ENCODE measurements around the gene TMEM63C. TPM values are rescaled to one million over a fixed set of nuclear protein-coding genes. Genes with fewer than 3 reads are reported as not detected.

Gene TMEM63C
- total RNA-seq, 2 experiments from 2014 or later = 0.31 to 0.72 TPM

- no peak overlapping the region for H3K27ac Mint-ChIP-seq
- CTCF ChIA-PET = no interaction called here
- H3K36me3 Mint-ChIP-seq (ENCODE audit: low read depth) = no peaks in the 10 kb centered on the region
- no peak for DNase-seq
- H3K4me1 Mint-ChIP-seq (ENCODE audit: low read depth) = peaks cover 4% of the 10 kb centered on the region
- H3K4me3 Mint-ChIP-seq = no peak overlapping the region
- H3K27me3 Mint-ChIP-seq (ENCODE audit: low read depth) = peaks cover 38% of the 10 kb centered on the region
- peaks cover 2% of the 10 kb centered on the region for H3K9me3 Mint-ChIP-seq
- intact Hi-C loops (cut with micrococcal nuclease) = no loop called here
Observed at GRCh38 chr14:77267937-77268699, 86.5 kb downstream of the TMEM63C start.

- H3K4me1 Mint-ChIP-seq (ENCODE audit: low read depth) = peaks cover 4% of the 10 kb centered on the region
- no peaks in the 10 kb centered on the region for H3K36me3 Mint-ChIP-seq (ENCODE audit: low read depth)
- H3K9me3 Mint-ChIP-seq = peaks cover 2% of the 10 kb centered on the region
- DNase-seq = no peak
- H3K27me3 Mint-ChIP-seq (ENCODE audit: low read depth) = peaks cover 36% of the 10 kb centered on the region
- intact Hi-C loops (cut with micrococcal nuclease) = no loop called here
- CTCF ChIA-PET = no interaction called here
- H3K4me3 Mint-ChIP-seq = no peak overlapping the region
- no peak overlapping the region for H3K27ac Mint-ChIP-seq
Observed at GRCh38 chr14:77268989-77269600, 87.5 kb downstream of the TMEM63C start.

GRCh38 chr14:77270361-77271112, 88.9 kb downstream of the TMEM63C start:
- Mint-ChIP-seq H3K4me3 (no peak overlapping the region), H3K36me3 (ENCODE audit: low read depth) (no peaks in the 10 kb centered on the region), H3K27me3 (ENCODE audit: low read depth) (peaks cover 36% of the 10 kb centered on the region), H3K9me3 (peaks cover 2% of the 10 kb centered on the region), H3K27ac (no peak overlapping the region), H3K4me1 (ENCODE audit: low read depth) (peaks cover 4% of the 10 kb centered on the region)
- intact Hi-C loops (cut with micrococcal nuclease) = no loop called here
- CTCF ChIA-PET = no interaction called here
- no peak for DNase-seq

- Mint-ChIP-seq H3K27ac (no peak within 1 kb of the TSS), H3K4me1 (ENCODE audit: low read depth) (peaks cover 4% of the 10 kb centered on the region), H3K4me3 (no peak within 1 kb of the TSS), H3K27me3 (ENCODE audit: low read depth) (peaks cover 36% of the 10 kb centered on the region), H3K36me3 (ENCODE audit: low read depth) (no peaks in the 10 kb centered on the region), H3K9me3 (peaks cover 2% of the 10 kb centered on the region)
- CTCF ChIA-PET = no interaction called here
- intact Hi-C loops (cut with micrococcal nuclease) = no loop called here
- DNase-seq = no peak
Observed at GRCh38 chr14:77271113-77271710, 89.6 kb downstream of the TMEM63C start, which contains the start of gene NGB. Gene NGB (minus strand): TSS chr14:77271206. CDS start chr14:77270937, 269 bp downstream.

GRCh38 chr14:77272261-77272660, 90.7 kb downstream of the TMEM63C start:
- Mint-ChIP-seq H3K9me3 (peaks cover 2% of the 10 kb centered on the region), H3K4me1 (ENCODE audit: low read depth) (peaks cover 4% of the 10 kb centered on the region), H3K27me3 (ENCODE audit: low read depth) (peaks cover 36% of the 10 kb centered on the region), H3K36me3 (ENCODE audit: low read depth) (no peaks in the 10 kb centered on the region), H3K27ac (no peak overlapping the region), H3K4me3 (no peak overlapping the region)
- DNase-seq = no peak
- CTCF ChIA-PET = interaction anchor here (0.6 to 1.9 kb wide), 3 partner anchors 44 to 121 kb away, joined by 3 to 5 read pairs (median 4); no protein-coding TSS in a partner anchor
- intact Hi-C loops (cut with micrococcal nuclease) = no loop called here

- CTCF ChIA-PET = interaction anchor here (1.9 kb wide), 1 partner anchor 122 kb away, joined by 5 read pairs; no protein-coding TSS in a partner anchor
- H3K4me3 Mint-ChIP-seq = no peak overlapping the region
- H3K36me3 Mint-ChIP-seq (ENCODE audit: low read depth) = no peaks in the 10 kb centered on the region
- intact Hi-C loops (cut with micrococcal nuclease) = no loop called here
- H3K27me3 Mint-ChIP-seq (ENCODE audit: low read depth) = peaks cover 26% of the 10 kb centered on the region
- no peak overlapping the region for H3K27ac Mint-ChIP-seq
- H3K4me1 Mint-ChIP-seq (ENCODE audit: low read depth) = peaks cover 4% of the 10 kb centered on the region
- no peak for DNase-seq
- H3K9me3 Mint-ChIP-seq = no peaks in the 10 kb centered on the region
Observed at GRCh38 chr14:77273796-77274195, 92.2 kb downstream of the TMEM63C start.

GRCh38 chr14:77275041-77275580, 93.5 kb downstream of the TMEM63C start:
- CTCF ChIA-PET = interaction anchor here (0.6 to 0.8 kb wide), 2 partner anchors 41 to 275 kb away, joined by 3 to 4 read pairs; no protein-coding TSS in a partner anchor
- intact Hi-C loops (cut with micrococcal nuclease) = no loop called here
- H3K36me3 Mint-ChIP-seq (ENCODE audit: low read depth) = no peaks in the 10 kb centered on the region
- no peak for DNase-seq
- H3K27me3 Mint-ChIP-seq (ENCODE audit: low read depth) = peaks cover 16% of the 10 kb centered on the region
- H3K4me1 Mint-ChIP-seq (ENCODE audit: low read depth) = peaks cover 2% of the 10 kb centered on the region
- no peaks in the 10 kb centered on the region for H3K9me3 Mint-ChIP-seq
- no peak overlapping the region for H3K4me3 Mint-ChIP-seq
- H3K27ac Mint-ChIP-seq = no peak overlapping the region

GRCh38 chr14:77275601-77276017, 94.0 kb downstream of the TMEM63C start:
- CTCF ChIA-PET = interaction anchor here (0.6 to 0.8 kb wide), 2 partner anchors 40 to 275 kb away, joined by 3 to 4 read pairs; no protein-coding TSS in a partner anchor
- no peak for DNase-seq
- Mint-ChIP-seq H3K4me3 (no peak overlapping the region), H3K27me3 (ENCODE audit: low read depth) (peaks cover 14% of the 10 kb centered on the region), H3K36me3 (ENCODE audit: low read depth) (no peaks in the 10 kb centered on the region), H3K9me3 (no peaks in the 10 kb centered on the region), H3K4me1 (ENCODE audit: low read depth) (peaks cover 2% of the 10 kb centered on the region), H3K27ac (no peak overlapping the region)
- intact Hi-C loops (cut with micrococcal nuclease) = no loop called here

- H3K36me3 Mint-ChIP-seq (ENCODE audit: low read depth) = no peaks in the 10 kb centered on the region
- CTCF ChIA-PET = interaction anchor here (0.6 kb wide), 2 partner anchors 83 to 797 kb away, joined by 3 read pairs; no protein-coding TSS in a partner anchor
- H3K4me1 Mint-ChIP-seq (ENCODE audit: low read depth) = peaks cover 2% of the 10 kb centered on the region
- no peak for DNase-seq
- no peak overlapping the region for H3K4me3 Mint-ChIP-seq
- H3K27ac Mint-ChIP-seq = no peak overlapping the region
- no peaks in the 10 kb centered on the region for H3K9me3 Mint-ChIP-seq
- peaks cover 10% of the 10 kb centered on the region for H3K27me3 Mint-ChIP-seq (ENCODE audit: low read depth)
- intact Hi-C loops (cut with micrococcal nuclease) = no loop called here
Observed at GRCh38 chr14:77276295-77276935, 94.8 kb downstream of the TMEM63C start.

GRCh38 chr14:77276959-77277358, 95.4 kb downstream of the TMEM63C start:
- Mint-ChIP-seq H3K27me3 (ENCODE audit: low read depth) (peaks cover 6% of the 10 kb centered on the region), H3K4me1 (ENCODE audit: low read depth) (no peaks in the 10 kb centered on the region), H3K9me3 (no peaks in the 10 kb centered on the region), H3K36me3 (ENCODE audit: low read depth) (no peaks in the 10 kb centered on the region), H3K27ac (no peak overlapping the region), H3K4me3 (no peak overlapping the region)
- CTCF ChIA-PET = interaction anchor here (0.6 kb wide), 2 partner anchors 84 to 797 kb away, joined by 3 read pairs; no protein-coding TSS in a partner anchor
- DNase-seq = no peak
- intact Hi-C loops (cut with micrococcal nuclease) = no loop called here

GRCh38 chr14:77278461-77279230, 97.0 kb downstream of the TMEM63C start:
- Mint-ChIP-seq H3K27me3 (ENCODE audit: low read depth) (no peaks in the 10 kb centered on the region), H3K4me3 (no peak overlapping the region), H3K4me1 (ENCODE audit: low read depth) (no peaks in the 10 kb centered on the region), H3K36me3 (ENCODE audit: low read depth) (no peaks in the 10 kb centered on the region), H3K27ac (no peak overlapping the region), H3K9me3 (no peaks in the 10 kb centered on the region)
- CTCF ChIA-PET = interaction anchor here (1.5 kb wide), 1 partner anchor 37 kb away, joined by 5 read pairs; no protein-coding TSS in a partner anchor
- intact Hi-C loops (cut with micrococcal nuclease) = no loop called here
- no peak for DNase-seq

All from activated naive CD4-positive, alpha-beta T cell treated with anti-CD3 and anti-CD28 coated beads for 36 hours (primary cell).